Lung (tissue), 5 donors: ENCODE measurements around the gene WASHC2C. TPM values are rescaled to one million over a fixed set of nuclear protein-coding genes. Genes with fewer than 3 reads are reported as not detected.

Experiments
- polyA plus RNA-seq, 2 donors: library from polyadenylated mRNA; stranded (reverse); fragments of 200-250 nt; gene quantifications; one replicate each; pipeline ENCODE4 v1.2.1, GENCODE V29; 2013
- small RNA-seq: library from RNA; depleted of rRNA; stranded (forward); fragments of <200 nt; gene quantifications from one replicate; pipeline ENCODE3, GENCODE V24; 2014; ENCODE audit warnings: low replicate concordance
- total RNA-seq, 2 donors: library from RNA; depleted of rRNA in 1 of 2; stranded (reverse); fragments of >200 nt in 1 of 2; gene quantifications; one replicate each; pipeline ENCODE4 v1.2.1, GENCODE V29; 2014 to 2021
- donor health status: Bipolar disorder and iron deficiency.
- donor health status: healthy.
- donor health status: DM: yes; HTN: yes; CAD: no.

The WASHC2C gene
- total and polyA plus RNA-seq, 4 donors, result 20.2 to 70.1 (median 33.6) TPM

Small RNA genes within 50 kb of the gene (small RNA-seq; reads per million reads assigned to genes)
- gene AC012044.1, result not detected

Other genes with a start within 250 kb of the WASHC2C start
- 10 to 100 TPM; 17.9 to 19.1 TPM for gene ZFAND4, start 54.5 kb upstream of the WASHC2C start, total RNA-seq
- gene ZFAND4, start 54.5 kb upstream of the WASHC2C start, polyA plus RNA-seq, result 1 to 10 TPM; 4.4 to 5.2 TPM
- 10 to 100 TPM; 15.2 to 16.6 TPM for gene AGAP4, start 120.2 kb downstream of the WASHC2C start, total RNA-seq
- gene AGAP4, start 120.2 kb downstream of the WASHC2C start, polyA plus RNA-seq, result 10 to 100 TPM in 1 of 2 donors, 1 to 10 TPM in 1; 7.1 to 12.7 TPM
- gene TIMM23, start 245.2 kb downstream of the WASHC2C start, total RNA-seq, result 10 to 100 TPM; 37.0 to 41.5 TPM
- 10 to 100 TPM; 51.5 to 63.1 TPM for gene TIMM23, start 245.2 kb downstream of the WASHC2C start, polyA plus RNA-seq